Activated CD4-positive, alpha-beta memory T cell treated with anti-CD3 and anti-CD28 coated beads for 36 hours (primary cell): ENCODE measurements around the gene DGCR6L. TPM values are rescaled to one million over a fixed set of nuclear protein-coding genes. Genes with fewer than 3 reads are reported as not detected.
A peak's percentile ranks its signal among the peaks of the same experiment; 100 is the strongest.
"Not testable (repeated sequence)": the region's sequence is repeated elsewhere in the genome, so short reads cannot be mapped to it uniquely, and the experiment has no call there.

Experiments
- CTCF ChIA-PET: fragments of 350-600 bp; sonication (Branson Sonifier 250); formaldehyde crosslinking; loops from one replicate; lab custom pipeline; 2021; ENCODE audit warnings: antibody characterized with exemption, inconsistent platforms; lab: Charles Lee
- POLR2A ChIA-PET: fragments of 350-600 bp; sonication (Branson Sonifier 250); formaldehyde crosslinking; loops from one replicate; lab custom pipeline; 2021; ENCODE audit warnings: antibody characterized with exemption; lab: Charles Lee
- DNase-seq: peaks from one replicate; pipeline ENCODE4 v3.0.0-alpha.2; 2020
- H3K27ac Mint-ChIP-seq: one replicate; pipeline ENCODE4 v1.8.0; 2021; ENCODE audit warnings: mixed read lengths
- H3K27me3 Mint-ChIP-seq: one replicate; pipeline ENCODE4 v1.8.0; 2021; ENCODE audit warnings: mixed read lengths
- H3K36me3 Mint-ChIP-seq: one replicate; pipeline ENCODE4 v1.8.0; 2021; ENCODE audit warnings: mixed read lengths
- H3K4me1 Mint-ChIP-seq: one replicate; pipeline ENCODE4 v1.8.0; 2021; ENCODE audit warnings: low read depth, mixed read lengths
- H3K4me3 Mint-ChIP-seq: one replicate; pipeline ENCODE4 v1.8.0; 2021; ENCODE audit warnings: mild to moderate bottlenecking, mixed read lengths
- H3K9me3 Mint-ChIP-seq: one replicate; pipeline ENCODE4 v1.8.0; 2021; ENCODE audit warnings: mixed read lengths
- intact Hi-C: fragments of 100-400 bp; cut with micrococcal nuclease; formaldehyde crosslinking; loops from one replicate; pipeline ENCODE4 v1.15.1; 2023
- total RNA-seq, 2 experiments: library from RNA; stranded (reverse); gene quantifications; one replicate each; pipeline ENCODE4 v1.2.3, GENCODE V29; 2021

The DGCR6L gene
- 10 to 100 TPM; 26.9 to 31.3 TPM for total RNA-seq

- Mint-ChIP-seq H3K27ac (peak within 1 kb of the TSS; percentile 81), H3K9me3 (no peaks in the 10 kb centered on the region), H3K36me3 (peaks cover 2% of the 10 kb centered on the region), H3K4me3 (peak within 1 kb of the TSS; percentile 93), H3K4me1 (peaks cover 65% of the 10 kb centered on the region), H3K27me3 (no peaks in the 10 kb centered on the region)
- CTCF ChIA-PET: interaction anchor here (0.7 to 1.8 kb wide), 9 partner anchors 8 to 257 kb away, joined by 3 to 6 read pairs (median 4); no protein-coding TSS in a partner anchor
- DNase-seq: peak; percentile 98
- POLR2A ChIA-PET: interaction anchor here (0.6 to 1.5 kb wide), 4 partner anchors 8 to 683 kb away, joined by 3 to 5 read pairs (median 4); no protein-coding TSS in a partner anchor
- intact Hi-C loops: loop anchor here (5.0 kb wide), 2 partner anchors 187 to 232 kb away; partner anchors contain the start of gene MED15
Observed at GRCh38 chr22:20319745-20320658, at the start of gene DGCR6L. TSS of gene DGCR6L (minus strand) at chr22:20320060. CDS start at chr22:20319988, 72 bp downstream.

GRCh38 chr22:20368875-20369274, 49.0 kb upstream of the DGCR6L start:
- H3K9me3 Mint-ChIP-seq, CTCF ChIA-PET, POLR2A ChIA-PET, H3K27ac Mint-ChIP-seq, H3K27me3 Mint-ChIP-seq, H3K36me3 Mint-ChIP-seq, intact Hi-C loops, H3K4me1 Mint-ChIP-seq, H3K4me3 Mint-ChIP-seq, DNase-seq: not testable (repeated sequence)

GRCh38 chr22:20366841-20367240, 47.0 kb upstream of the DGCR6L start:
- H3K9me3 Mint-ChIP-seq, CTCF ChIA-PET, DNase-seq, POLR2A ChIA-PET, H3K27ac Mint-ChIP-seq, H3K4me3 Mint-ChIP-seq, intact Hi-C loops, H3K4me1 Mint-ChIP-seq, H3K27me3 Mint-ChIP-seq, H3K36me3 Mint-ChIP-seq: not testable (repeated sequence)

- H3K36me3 Mint-ChIP-seq, H3K27ac Mint-ChIP-seq, H3K4me1 Mint-ChIP-seq, intact Hi-C loops, DNase-seq, H3K27me3 Mint-ChIP-seq, H3K4me3 Mint-ChIP-seq, POLR2A ChIA-PET, CTCF ChIA-PET, H3K9me3 Mint-ChIP-seq: not testable (repeated sequence)
Observed at GRCh38 chr22:20364335-20365260, 44.7 kb upstream of the DGCR6L start.

GRCh38 chr22:20362403-20362802, 42.5 kb upstream of the DGCR6L start:
- H3K4me3 Mint-ChIP-seq, CTCF ChIA-PET, H3K36me3 Mint-ChIP-seq, intact Hi-C loops, H3K27me3 Mint-ChIP-seq, H3K9me3 Mint-ChIP-seq, POLR2A ChIA-PET, H3K4me1 Mint-ChIP-seq, H3K27ac Mint-ChIP-seq, DNase-seq: not testable (repeated sequence)

- POLR2A ChIA-PET, H3K4me3 Mint-ChIP-seq, H3K27me3 Mint-ChIP-seq, H3K4me1 Mint-ChIP-seq, H3K9me3 Mint-ChIP-seq, H3K36me3 Mint-ChIP-seq, intact Hi-C loops, CTCF ChIA-PET, DNase-seq, H3K27ac Mint-ChIP-seq: not testable (repeated sequence)
Observed at GRCh38 chr22:20361752-20362229, 41.9 kb upstream of the DGCR6L start.

GRCh38 chr22:20360866-20361751, 41.2 kb upstream of the DGCR6L start:
- H3K27ac Mint-ChIP-seq, CTCF ChIA-PET, H3K4me3 Mint-ChIP-seq, H3K27me3 Mint-ChIP-seq, H3K9me3 Mint-ChIP-seq, POLR2A ChIA-PET, H3K4me1 Mint-ChIP-seq, intact Hi-C loops, DNase-seq, H3K36me3 Mint-ChIP-seq: not testable (repeated sequence)

GRCh38 chr22:20360261-20360660, 40.4 kb upstream of the DGCR6L start:
- H3K9me3 Mint-ChIP-seq, intact Hi-C loops, CTCF ChIA-PET, H3K4me3 Mint-ChIP-seq, H3K27ac Mint-ChIP-seq, POLR2A ChIA-PET, H3K27me3 Mint-ChIP-seq, H3K36me3 Mint-ChIP-seq, DNase-seq, H3K4me1 Mint-ChIP-seq: not testable (repeated sequence)

GRCh38 chr22:20358503-20359239, 38.8 kb upstream of the DGCR6L start:
- H3K27me3 Mint-ChIP-seq, intact Hi-C loops, POLR2A ChIA-PET, H3K4me1 Mint-ChIP-seq, H3K36me3 Mint-ChIP-seq, H3K4me3 Mint-ChIP-seq, H3K9me3 Mint-ChIP-seq, DNase-seq, H3K27ac Mint-ChIP-seq, CTCF ChIA-PET: not testable (repeated sequence)

- H3K9me3 Mint-ChIP-seq, H3K36me3 Mint-ChIP-seq, DNase-seq, POLR2A ChIA-PET, H3K4me3 Mint-ChIP-seq, H3K27ac Mint-ChIP-seq, intact Hi-C loops, H3K4me1 Mint-ChIP-seq, CTCF ChIA-PET, H3K27me3 Mint-ChIP-seq: not testable (repeated sequence)
Observed at GRCh38 chr22:20357967-20358366, 38.1 kb upstream of the DGCR6L start.

GRCh38 chr22:20356906-20357305, 37.0 kb upstream of the DGCR6L start:
- H3K4me3 Mint-ChIP-seq, POLR2A ChIA-PET, H3K27me3 Mint-ChIP-seq, intact Hi-C loops, CTCF ChIA-PET, DNase-seq, H3K4me1 Mint-ChIP-seq, H3K9me3 Mint-ChIP-seq, H3K27ac Mint-ChIP-seq, H3K36me3 Mint-ChIP-seq: not testable (repeated sequence)
